ENCODE results near the gene ZMYM4.

ZMYM4 gene

GRCh38 chr1:35261412-35262120 is 6.9 kb upstream of the ZMYM4 start:
- H3K4me3 ChIP-seq (ENCODE audit: low read depth, low read length), result no peak overlapping the region
- no peak for TF ChIP-seq CTCF (IDR thresholded peaks at IDR 0.05; ENCODE audit: low read depth, low read length, missing control alignments)
- no peak for DNase-seq (ENCODE audit: low read depth)

- TF ChIP-seq CTCF (IDR thresholded peaks at IDR 0.05; ENCODE audit: low read depth, low read length, missing control alignments), result no peak
- DNase-seq (ENCODE audit: low read depth), result no peak
- H3K4me3 ChIP-seq (ENCODE audit: low read depth, low read length), result no peak overlapping the region
Measured at GRCh38 chr1:35264035-35264434, 4.5 kb upstream of the ZMYM4 start.

GRCh38 chr1:35264871-35265270 is 3.6 kb upstream of the ZMYM4 start:
- no peak for TF ChIP-seq CTCF (IDR thresholded peaks at IDR 0.05; ENCODE audit: low read depth, low read length, missing control alignments)
- DNase-seq (ENCODE audit: low read depth), result no peak
- no peak overlapping the region for H3K4me3 ChIP-seq (ENCODE audit: low read depth, low read length)

- no peak overlapping the region for H3K4me3 ChIP-seq (ENCODE audit: low read depth, low read length)
- DNase-seq (ENCODE audit: low read depth), result no peak
- no peak for TF ChIP-seq CTCF (IDR thresholded peaks at IDR 0.05; ENCODE audit: low read depth, low read length, missing control alignments)
Measured at GRCh38 chr1:35266306-35266705, 2.2 kb upstream of the ZMYM4 start.

GRCh38 chr1:35269201-35269988 is 886 bp downstream of the ZMYM4 start:
- no peak for TF ChIP-seq CTCF (IDR thresholded peaks at IDR 0.05; ENCODE audit: low read depth, low read length, missing control alignments)
- no peak for DNase-seq (ENCODE audit: low read depth)
- peak overlapping the region; percentile 86 for H3K4me3 ChIP-seq (ENCODE audit: low read depth, low read length)

- no peak for DNase-seq (ENCODE audit: low read depth)
- H3K4me3 ChIP-seq (ENCODE audit: low read depth, low read length), result peak overlapping the region; percentile 86
- TF ChIP-seq CTCF (IDR thresholded peaks at IDR 0.05; ENCODE audit: low read depth, low read length, missing control alignments), result no peak
Measured at GRCh38 chr1:35269989-35270289, 1.4 kb downstream of the ZMYM4 start.

GRCh38 chr1:35270836-35271235 is 2.3 kb downstream of the ZMYM4 start:
- H3K4me3 ChIP-seq (ENCODE audit: low read depth, low read length), result no peak overlapping the region
- no peak for TF ChIP-seq CTCF (IDR thresholded peaks at IDR 0.05; ENCODE audit: low read depth, low read length, missing control alignments)
- DNase-seq (ENCODE audit: low read depth), result no peak
